K562 (cell line): ENCODE results near the gene MGST3. TPM values are rescaled to one million over a fixed set of nuclear protein-coding genes. Genes with fewer than 3 reads are reported as not detected.

Experiments used
- ATAC-seq: fragments of 200-7000 bp; cut with Tn5 transposase; 3 replicates; pipeline ENCODE4 v1.9.1; 2020; ENCODE audit warnings: moderate library complexity
- BruUV-seq: library from RNA; stranded (reverse); fragments of 400-500 nt; replicated peaks from 2 replicates; lab custom pipeline; 2021; lab: Mats Ljungman, UMichigan
- CTCF ChIA-PET: fragments of 300-600 bp; formaldehyde crosslinking; extraction: SDS; loops from one replicate; lab custom pipeline; 2021; ENCODE audit warnings: low intra/inter-chr PET ratio; lab: Yijun Ruan, JAX
- POLR2A ChIA-PET: fragments of 300-600, 350-650 bp; sonication (Branson Sonifier 250); formaldehyde crosslinking; extraction: SDS; loops from one replicate; lab custom pipeline; 2021; ENCODE audit warnings: antibody characterized with exemption, inconsistent platforms; lab: Yijun Ruan, JAX
- DNase-seq, 4 experiments: peaks; one replicate each; pipeline versions ENCODE4 v3.0.0 to v3.0.0-alpha.2; 2011 to 2018; ENCODE audit warnings: low spot score in 3 of 4, mixed read lengths in 3 of 4; ENCODE audit errors: extremely low read depth in 1 of 4
- FAIRE-seq: peaks from 2 replicates; lab custom pipeline; 2011; peaks lifted over from hg19 to GRCh38; lab: Jason Lieb, UNC
- H2AFZ ChIP-seq: 2 replicates; pipeline ENCODE4 v1.6.0; 2011; ENCODE audit warnings: low read depth, low read length, control low read depth, inconsistent platforms
- H3K27ac ChIP-seq: fragments of 200-600 bp; 3 replicates; pipeline ENCODE4 v1.8.0; 2011; ENCODE audit warnings: low read depth, mild to moderate bottlenecking, control low read depth, inconsistent platforms, low read length, moderate library complexity, mixed read lengths; ENCODE audit errors: extremely low read depth
- H3K27me3 ChIP-seq, 2 experiments: fragments of 300-600 bp in 1 of 2; 2 replicates in 1 of 2; 3 replicates in 1 of 2; pipeline versions ENCODE4 v1.6.0 to v1.8.0; 2011; ENCODE audit warnings: inconsistent platforms in 2 of 2, low read length in 2 of 2, mild to moderate bottlenecking in 1 of 2, mixed read lengths in 1 of 2, moderate library complexity in 1 of 2; ENCODE audit not compliant: control insufficient read depth in 2 of 2, insufficient read depth in 2 of 2
- H3K36me3 ChIP-seq: fragments of 300-600 bp; 3 replicates; pipeline ENCODE4 v1.8.0; 2011; ENCODE audit warnings: mild to moderate bottlenecking, low read length, inconsistent platforms; ENCODE audit not compliant: control insufficient read depth, insufficient read depth
- H3K4me1 ChIP-seq, 2 experiments: fragments of 200-600 bp in 1 of 2; replicated peaks in 1 of 2; 2 replicates in 1 of 2; 3 replicates in 1 of 2; pipeline versions ENCODE4 v1.5.1 to v1.8.0; 2011; ENCODE audit warnings: inconsistent platforms in 2 of 2, low read length in 2 of 2, mild to moderate bottlenecking in 1 of 2, mixed read lengths in 1 of 2, moderate library complexity in 1 of 2; ENCODE audit not compliant: control insufficient read depth in 2 of 2, insufficient read depth in 2 of 2
- H3K4me2 ChIP-seq: 2 replicates; pipeline ENCODE4 v1.6.1; 2011; ENCODE audit warnings: low read length, control low read depth, inconsistent platforms, mixed read lengths; ENCODE audit not compliant: insufficient read depth
- H3K4me3 ChIP-seq: fragments of 200-600 bp; sonication (generic), shearing (Covaris generic); 2 replicates; pipeline ENCODE4 v1.5.1; 2016; ENCODE audit warnings: control low read depth, inconsistent platforms
- H3K79me2 ChIP-seq: fragments of 200-600 bp; 3 replicates; pipeline ENCODE4 v1.8.0; 2011; ENCODE audit warnings: low read length, inconsistent platforms; ENCODE audit not compliant: control insufficient read depth, insufficient read depth
- H3K9ac ChIP-seq, 2 experiments: 2 replicates each; pipeline versions ENCODE4 v1.6.0 to v1.6.1; 2011; ENCODE audit warnings: low read depth in 2 of 2, low read length in 2 of 2, control low read depth in 1 of 2, inconsistent platforms in 1 of 2, mild to moderate bottlenecking in 1 of 2, mixed read lengths in 1 of 2; ENCODE audit not compliant: insufficient read depth in 1 of 2
- H3K9me1 ChIP-seq: one replicate; pipeline ENCODE4 v1.6.0; 2011; ENCODE audit warnings: inconsistent platforms, mild to moderate bottlenecking, low read length, moderate library complexity; ENCODE audit not compliant: control insufficient read depth, insufficient read depth
- H3K9me3 ChIP-seq: replicated peaks from 2 replicates; pipeline ENCODE4 v1.5.1; 2011; ENCODE audit warnings: low read depth, low read length, inconsistent platforms; ENCODE audit not compliant: control insufficient read depth, insufficient read depth
- H4K20me1 ChIP-seq: replicated peaks from 2 replicates; pipeline ENCODE4 v1.6.1; 2011; ENCODE audit warnings: low read length, inconsistent platforms, mixed read lengths; ENCODE audit not compliant: control insufficient read depth, insufficient read depth
- KAT2B ChIP-seq: IDR thresholded peaks from one replicate; pipeline ENCODE4 v1.6.1; 2012; ENCODE audit warnings: low read depth, mild to moderate bottlenecking, control low read depth, inconsistent platforms, low read length, moderate library complexity
- NR2C2 ChIP-seq, 2 experiments: fragments of 200-800 bp in 1 of 2; sonication (Bioruptor generic) in 1 of 2; sonication (generic) in 1 of 2; formaldehyde crosslinking in 1 of 2; IDR thresholded peaks; 2 replicates each; pipeline versions ENCODE4 v1.6.1 to v1.8.0; 2016 to 2022; ENCODE audit warnings: mild to moderate bottlenecking in 1 of 2, missing compliant biosample characterization in 1 of 2, missing genetic modification characterization in 1 of 2, missing genetic modification reagents in 1 of 2
- POLR2AphosphoS5 ChIP-seq: IDR thresholded peaks from 2 replicates; pipeline ENCODE4 v1.6.1; 2011; ENCODE audit warnings: mild to moderate bottlenecking, low read depth, low read length, moderate library complexity; ENCODE audit not compliant: control insufficient read depth, insufficient read depth
- SAP30 ChIP-seq: fragments of 200-600 bp; sonication (generic); IDR thresholded peaks from 2 replicates; pipeline ENCODE4 v1.6.1; 2012; ENCODE audit warnings: borderline replicate concordance, low read depth, mild to moderate bottlenecking, moderate library complexity, low read length, control low read depth, inconsistent platforms; ENCODE audit not compliant: insufficient read depth, poor library complexity, severe bottlenecking
- WGBS: fragments of 100-300 bp; shearing (Covaris generic); methylation state at CpG from one replicate; pipeline ENCODE4 v1.1.6; 2016; ENCODE audit warnings: low coverage, mixed read lengths; ENCODE audit not compliant: insufficient coverage; ENCODE audit errors: missing lambda C conversion rate; 5-methylcytosine and 5-hydroxymethylcytosine counted together
- in situ Hi-C: fragments of 300-500 bp; cut with MboI; formaldehyde crosslinking; loops from 4 replicates; pipeline ENCODE4 v1.15.0; 2018; ENCODE audit warnings: inconsistent platforms, mixed read lengths
- intact Hi-C: fragments of 100-400 bp; cut with micrococcal nuclease; formaldehyde crosslinking; loops from 2 replicates; pipeline ENCODE4 v1.14.2; 2022
- polyA plus RNA-seq, 8 experiments: library from polyadenylated mRNA; depleted of rRNA in 4 of 8; stranded (reverse) in 5 of 8; unstranded in 3 of 8; fragments of >200 nt; fragmentation: Nextera tagmentation in 2 of 8; fragmentation: Illumina TruSeq in 1 of 8; extraction: Ambion mirVana in 2 of 8; extraction: Trizol in 1 of 8; gene quantifications; 2 replicates each; pipeline versions ENCODE4 v1.2.1 to v1.2.3, GENCODE V29; 2011 to 2014; ENCODE audit warnings: inconsistent platforms in 1 of 8, missing spikeins in 1 of 8
- total RNA-seq, 7 experiments: library from RNA; depleted of rRNA in 6 of 7; stranded (reverse); fragments of >200 nt in 6 of 7; fragmentation: Illumina TruSeq in 2 of 7; extraction: Trizol in 2 of 7; gene quantifications; 2 replicates each; pipeline versions ENCODE4 v1.2.1 to v1.2.3, GENCODE V29; 2011 to 2021; ENCODE audit warnings: low replicate concordance in 1 of 7
- TF ChIP-seq, protein P1 (sequence below): fragments of 450-650 bp; IDR thresholded peaks from 2 replicates; pipeline ENCODE4 v1.6.1; 2016; ENCODE audit warnings: antibody characterized with exemption

Gene MGST3
- total and polyA plus RNA-seq, 9 of the 15 experiments (the other 6 are each of a cell fraction or from before 2014, with no cell fraction given) = 70.7 to 287 (median 105) TPM

DNA sequence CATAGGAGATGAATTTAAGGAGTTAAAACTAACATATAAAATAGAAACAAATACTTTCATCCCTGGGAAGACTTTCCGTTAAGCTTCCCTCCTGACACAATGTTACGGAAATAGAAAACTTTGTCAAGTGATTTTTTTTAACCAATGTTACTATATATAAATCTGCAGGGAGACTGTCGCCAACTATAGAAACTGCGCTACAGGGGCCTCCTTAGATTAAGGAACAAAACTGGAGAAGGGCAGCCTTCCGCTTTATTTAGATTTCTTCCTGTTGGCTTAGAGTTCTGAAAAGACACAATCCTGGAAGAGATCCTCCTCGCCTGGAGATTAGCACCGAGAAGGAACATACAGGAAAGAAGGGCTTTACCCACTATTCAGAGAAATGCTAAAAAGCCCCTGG is 1.5 kb downstream of the MGST3 start:
- H3K4me1 ChIP-seq = peaks cover 13 to 30% of the 10 kb centered on the region in 2 experiments; a peak in 4 of 5 replicates
- CTCF ChIA-PET = no interaction called here
- H4K20me1 ChIP-seq = no peaks in the 10 kb centered on the region
- H3K36me3 ChIP-seq = no peaks in the 10 kb centered on the region; the same call in 2 of the 3 replicates
- no peaks in the 10 kb centered on the region for H3K9me3 ChIP-seq
- no peak for ATAC-seq
- POLR2A ChIA-PET = interaction anchor here (0.6 to 1.4 kb wide), 4 partner anchors 9 to 65 kb away, joined by 3 to 7 read pairs (median 4); no protein-coding TSS in a partner anchor
- FAIRE-seq = no peak
- in situ Hi-C loops = no loop called here
- intact Hi-C loops = no loop called here
- TF ChIP-seq, protein P1, sequence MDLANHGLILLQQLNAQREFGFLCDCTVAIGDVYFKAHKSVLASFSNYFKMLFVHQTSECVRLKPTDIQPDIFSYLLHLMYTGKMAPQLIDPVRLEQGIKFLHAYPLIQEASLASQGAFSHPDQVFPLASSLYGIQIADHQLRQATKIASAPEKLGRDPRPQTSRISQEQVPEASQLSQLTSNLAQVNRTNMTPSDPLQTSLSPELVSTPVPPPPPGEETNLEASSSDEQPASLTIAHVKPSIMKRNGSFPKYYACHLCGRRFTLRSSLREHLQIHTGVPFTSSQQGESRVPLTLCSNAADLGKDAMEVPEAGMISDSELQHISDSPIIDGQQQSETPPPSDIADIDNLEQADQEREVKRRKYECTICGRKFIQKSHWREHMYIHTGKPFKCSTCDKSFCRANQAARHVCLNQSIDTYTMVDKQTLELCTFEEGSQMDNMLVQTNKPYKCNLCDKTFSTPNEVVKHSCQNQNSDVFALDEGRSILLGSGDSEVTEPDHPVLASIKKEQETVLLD = no peak
- TF ChIP-seq SAP30 (no peak), KAT2B (no peak), NR2C2 (CRISPR knock-in tag; IDR thresholded peaks at IDR 0.05) (no peak), NR2C2 (tag; IDR thresholded peaks at IDR 0.05) (no peak), POLR2AphosphoS5 (no peak)
- TF ChIP-seq, all 486 proteins: peak for 0
- Histone ChIP-seq H3K27me3 (no peaks in the 10 kb centered on the region), H3K4me2 (peak overlapping the region; percentile 97; the same call in 1 of the 2 replicates), H3K27ac (no peak overlapping the region), H3K4me3 (peak overlapping the region; percentile 74; the same call in 1 of the 2 replicates), H2AFZ (no peak overlapping the region), H3K9me1 (no peaks in the 10 kb centered on the region), H3K79me2 (peaks cover 26% of the 10 kb centered on the region; the same call in 2 of the 3 replicates), H3K9ac (no peak overlapping the region)
- WGBS = 63% methylated on average over 7 of the region's 7 CpGs
- BruUV-seq = no TSS peak
- no peak for DNase-seq
